ENCODE results near the gene S1PR5.
"Not testable (repeated sequence)": the region's sequence is repeated elsewhere in the genome, so short reads cannot be mapped to it uniquely, and the experiment has no call there.

The S1PR5 gene

GRCh38 chr19:10517361-10517759 lies at the start of gene S1PR5:
TSS of gene S1PR5 (minus strand) at chr19:10517447. CDS start at chr19:10515011, 2,436 bp downstream.
- DNase-seq = no peak

- DNase-seq = no peak
Measured at GRCh38 chr19:10566658-10567410, 49.6 kb upstream of the S1PR5 start.

GRCh38 chr19:10566408-10566657 lies 49.1 kb upstream of the S1PR5 start:
- no peak for DNase-seq

GRCh38 chr19:10565567-10566407 lies 48.5 kb upstream of the S1PR5 start, which contains the start of gene KRI1:
TSS of gene KRI1 (minus strand) at chr19:10566010. CDS start at chr19:10565999, 11 bp downstream.
- DNase-seq = peak; percentile 97

- no peak for DNase-seq
Measured at GRCh38 chr19:10565028-10565566, 47.9 kb upstream of the S1PR5 start.

GRCh38 chr19:10562609-10563008 lies 45.4 kb upstream of the S1PR5 start:
- no peak for DNase-seq

- no peak for DNase-seq
Measured at GRCh38 chr19:10560154-10560553, 42.9 kb upstream of the S1PR5 start.

GRCh38 chr19:10557603-10558197 lies 40.5 kb upstream of the S1PR5 start:
- DNase-seq = no peak

GRCh38 chr19:10555610-10555973 lies 38.3 kb upstream of the S1PR5 start:
- no peak for DNase-seq

GRCh38 chr19:10554760-10555609 lies 37.7 kb upstream of the S1PR5 start:
- no peak for DNase-seq

- DNase-seq = no peak
Measured at GRCh38 chr19:10553943-10554381, 36.7 kb upstream of the S1PR5 start.

- DNase-seq = no peak
Measured at GRCh38 chr19:10553087-10553667, 35.9 kb upstream of the S1PR5 start.

- no peak for DNase-seq
Measured at GRCh38 chr19:10552510-10553053, 35.3 kb upstream of the S1PR5 start.

GRCh38 chr19:10551698-10552301 lies 34.6 kb upstream of the S1PR5 start:
- DNase-seq = no peak

- DNase-seq = not testable (repeated sequence)
Measured at GRCh38 chr19:10551006-10551405, 33.8 kb upstream of the S1PR5 start.

GRCh38 chr19:10550336-10550735 lies 33.1 kb upstream of the S1PR5 start:
- no peak for DNase-seq

GRCh38 chr19:10549733-10550132 lies 32.5 kb upstream of the S1PR5 start:
- no peak for DNase-seq

- DNase-seq = no peak
Measured at GRCh38 chr19:10548746-10549276, 31.6 kb upstream of the S1PR5 start.

- DNase-seq = no peak
Measured at GRCh38 chr19:10546817-10547216, 29.6 kb upstream of the S1PR5 start.

GRCh38 chr19:10544753-10545251 lies 27.6 kb upstream of the S1PR5 start:
- DNase-seq = no peak

GRCh38 chr19:10544242-10544752 lies 27.1 kb upstream of the S1PR5 start:
- DNase-seq = no peak

Measured in T1000 (cell line).